Caco-2 (cell line): ENCODE results near the gene XAGE2. TPM values are rescaled to one million over a fixed set of nuclear protein-coding genes. Genes with fewer than 3 reads are reported as not detected.

Experiments
- BruUV-seq: library from RNA; stranded (reverse); fragments of 400-500 nt; replicated peaks from 2 replicates; lab custom pipeline; 2021; lab: Mats Ljungman, UMichigan
- CTCF ChIA-PET: fragments of 300-600 bp; sonication (Branson Sonifier 250); formaldehyde crosslinking; loops from one replicate; lab custom pipeline; 2022; ENCODE audit warnings: antibody characterized with exemption; lab: Charles Lee
- POLR2A ChIA-PET: fragments of 300-600 bp; sonication (Branson Sonifier 250); formaldehyde crosslinking; loops from one replicate; lab custom pipeline; 2022; ENCODE audit warnings: antibody characterized with exemption; lab: Charles Lee
- DNase-seq, 2 experiments: peaks; one replicate each; pipeline versions ENCODE4 v3.0.0 to v3.0.0-alpha.2; 2020 to 2022
- H3K27me3 ChIP-seq: replicated peaks from 2 replicates; pipeline ENCODE4 v1.6.0; 2011; ENCODE audit warnings: low read length; ENCODE audit not compliant: control insufficient read depth, insufficient read depth
- H3K36me3 ChIP-seq: 2 replicates; pipeline ENCODE4 v1.5.1; 2011; ENCODE audit warnings: low read length; ENCODE audit not compliant: control insufficient read depth, insufficient read depth
- H3K4me1 ChIP-seq: fragments of 250-450 bp; sonication (Bioruptor Pico); 2 replicates; pipeline ENCODE4 v1.5.1; 2020; ENCODE audit warnings: mild to moderate bottlenecking
- H3K4me3 ChIP-seq: 2 replicates; pipeline ENCODE4 v1.5.1; 2011; ENCODE audit warnings: low read depth, mild to moderate bottlenecking, control low read depth, low read length
- H3K9me3 ChIP-seq: fragments of 250-450 bp; sonication (Bioruptor Pico); 2 replicates; pipeline ENCODE4 v1.5.1; 2020; ENCODE audit warnings: mild to moderate bottlenecking, moderate library complexity
- H3K27ac Mint-ChIP-seq: one replicate; pipeline ENCODE4 v1.8.0; 2022; ENCODE audit warnings: mixed read lengths; ENCODE audit not compliant: unreplicated experiment
- H3K27me3 Mint-ChIP-seq: one replicate; pipeline ENCODE4 v1.8.0; 2022; ENCODE audit warnings: mixed read lengths; ENCODE audit not compliant: insufficient read depth, unreplicated experiment
- H3K36me3 Mint-ChIP-seq: one replicate; pipeline ENCODE4 v1.8.0; 2022; ENCODE audit warnings: mild to moderate bottlenecking, mixed read lengths; ENCODE audit not compliant: insufficient read depth, unreplicated experiment
- H3K4me1 Mint-ChIP-seq: one replicate; pipeline ENCODE4 v1.8.0; 2022; ENCODE audit warnings: low read depth, mixed read lengths; ENCODE audit not compliant: unreplicated experiment
- H3K4me3 Mint-ChIP-seq: one replicate; pipeline ENCODE4 v1.8.0; 2022; ENCODE audit warnings: mild to moderate bottlenecking, moderate library complexity, mixed read lengths; ENCODE audit not compliant: unreplicated experiment
- H3K9me3 Mint-ChIP-seq: one replicate; pipeline ENCODE4 v1.8.0; 2022; ENCODE audit warnings: mixed read lengths; ENCODE audit not compliant: unreplicated experiment
- CTCF ChIP-seq, 2 experiments: fragments of 200-600 bp in 1 of 2; IDR thresholded peaks; 1 replicate in 1 of 2; 2 replicates in 1 of 2; pipeline versions ENCODE4 v1.5.1 to v1.8.0; 2011 to 2022; ENCODE audit warnings: antibody characterized with exemption in 1 of 2, control low read depth in 1 of 2, inconsistent platforms in 1 of 2, low read depth in 1 of 2, low read length in 1 of 2, mild to moderate bottlenecking in 1 of 2, moderate library complexity in 1 of 2; ENCODE audit not compliant: insufficient read depth in 1 of 2, severe bottlenecking in 1 of 2, unreplicated experiment in 1 of 2
- intact Hi-C: fragments of 100-400 bp; cut with micrococcal nuclease; formaldehyde crosslinking; loops from one replicate; pipeline ENCODE4 v1.10.0; 2022; ENCODE audit not compliant: unreplicated experiment
- total RNA-seq: library from RNA; stranded (reverse); gene quantifications from 2 replicates; pipeline ENCODE4 v1.2.3, GENCODE V29; 2022

Gene XAGE2
- total RNA-seq, 1 experiment from 2014 or later = 2.8 TPM

DNA sequence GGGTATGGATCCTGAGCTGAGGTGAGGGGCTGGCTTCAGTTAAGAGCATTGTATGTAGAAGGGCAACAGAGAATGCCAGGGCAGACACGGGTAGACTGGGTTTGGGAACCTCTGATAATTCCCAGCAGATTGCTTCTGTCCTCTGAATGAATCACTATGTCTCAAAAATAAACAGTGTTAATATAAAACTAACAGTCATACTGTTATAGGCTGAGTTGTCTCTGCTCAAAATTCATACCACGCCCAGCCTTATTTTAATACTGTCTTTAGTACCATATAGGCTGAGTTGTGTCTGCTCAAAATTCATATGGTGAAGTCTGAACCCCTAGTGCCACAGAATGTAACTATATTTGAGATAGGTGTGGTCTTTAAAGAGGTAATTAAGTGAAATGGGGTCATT lies 10.0 kb downstream of the XAGE2 start:
- no TSS peak for BruUV-seq
- Histone ChIP-seq H3K4me1 (no peaks in the 10 kb centered on the region), H3K4me3 (no peak overlapping the region), H3K9me3 (no peaks in the 10 kb centered on the region), H3K36me3 (no peaks in the 10 kb centered on the region), H3K27me3 (no peaks in the 10 kb centered on the region)
- H3K9me3 Mint-ChIP-seq = no peaks in the 10 kb centered on the region
- no peak for DNase-seq
- intact Hi-C loops = no loop called here
- ChIA-PET CTCF (no interaction called here), POLR2A (no interaction called here)
- H3K36me3 Mint-ChIP-seq = no peaks in the 10 kb centered on the region
- peaks cover 10% of the 10 kb centered on the region for H3K27me3 Mint-ChIP-seq
- H3K4me3 Mint-ChIP-seq = no peak overlapping the region
- no peak for TF ChIP-seq CTCF (IDR thresholded peaks at IDR 0.05; ENCODE audit: insufficient read depth in 1 of 2, low read depth in 1 of 2, low read length in 1 of 2, severe bottlenecking in 1 of 2, unreplicated experiment in 1 of 2)
- H3K4me1 Mint-ChIP-seq = no peaks in the 10 kb centered on the region
- H3K27ac Mint-ChIP-seq = no peak overlapping the region

DNA sequence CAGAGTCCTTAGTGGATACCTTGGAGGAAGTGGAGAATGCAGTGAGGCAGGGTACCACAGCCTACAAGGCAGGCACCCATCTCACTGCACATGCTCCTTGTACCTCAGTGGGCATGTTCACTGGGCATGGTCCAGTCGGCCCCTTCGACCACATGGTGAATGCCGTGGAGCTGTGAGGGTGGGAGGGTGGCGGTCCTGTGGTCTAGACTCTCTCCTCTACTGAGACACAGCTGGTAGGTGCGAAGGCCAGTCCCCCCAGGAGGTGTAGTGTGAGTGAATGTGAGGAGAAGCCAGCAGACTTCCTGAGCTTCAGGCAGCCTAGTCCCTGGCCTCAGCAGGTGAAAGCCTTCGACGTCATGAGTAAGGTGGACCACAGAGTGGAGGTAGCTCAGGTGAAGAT lies 12.2 kb downstream of the XAGE2 start:
- BruUV-seq = no TSS peak
- no peak overlapping the region for H3K4me3 ChIP-seq
- intact Hi-C loops = no loop called here
- no peaks in the 10 kb centered on the region for H3K36me3 ChIP-seq
- no peaks in the 10 kb centered on the region for H3K9me3 ChIP-seq
- Mint-ChIP-seq H3K27me3 (peaks cover 10% of the 10 kb centered on the region), H3K4me1 (no peaks in the 10 kb centered on the region), H3K27ac (no peak overlapping the region), H3K4me3 (no peak overlapping the region), H3K36me3 (no peaks in the 10 kb centered on the region), H3K9me3 (no peaks in the 10 kb centered on the region)
- H3K27me3 ChIP-seq = no peaks in the 10 kb centered on the region
- CTCF ChIA-PET = no interaction called here
- DNase-seq = no peak
- POLR2A ChIA-PET = no interaction called here
- no peak for TF ChIP-seq CTCF (IDR thresholded peaks at IDR 0.05; ENCODE audit: insufficient read depth in 1 of 2, low read depth in 1 of 2, low read length in 1 of 2, severe bottlenecking in 1 of 2, unreplicated experiment in 1 of 2)
- H3K4me1 ChIP-seq = no peaks in the 10 kb centered on the region

GRCh38 chrX:52410439-52411394 lies 41.9 kb downstream of the XAGE2 start:
- H3K36me3 ChIP-seq = no peaks in the 10 kb centered on the region
- Mint-ChIP-seq H3K27me3 (no peaks in the 10 kb centered on the region), H3K9me3 (no peaks in the 10 kb centered on the region), H3K36me3 (no peaks in the 10 kb centered on the region), H3K4me3 (no peak overlapping the region), H3K4me1 (no peaks in the 10 kb centered on the region), H3K27ac (no peak overlapping the region)
- DNase-seq = no peak
- H3K4me1 ChIP-seq = no peaks in the 10 kb centered on the region
- BruUV-seq = no TSS peak
- no peak overlapping the region for H3K4me3 ChIP-seq
- H3K9me3 ChIP-seq = no peaks in the 10 kb centered on the region
- ChIA-PET POLR2A (interaction anchor here (0.6 kb wide), 1 partner anchor 15 kb away, joined by 3 read pairs; no protein-coding TSS in a partner anchor), CTCF (no interaction called here)
- intact Hi-C loops = no loop called here
- no peak for TF ChIP-seq CTCF (IDR thresholded peaks at IDR 0.05; ENCODE audit: insufficient read depth in 1 of 2, low read depth in 1 of 2, low read length in 1 of 2, severe bottlenecking in 1 of 2, unreplicated experiment in 1 of 2)
- no peaks in the 10 kb centered on the region for H3K27me3 ChIP-seq
